Fibroblast of peridontal ligament (primary cell): ENCODE measurements around the gene RRP12.
A peak's percentile ranks its signal among the peaks of the same experiment; 100 is the strongest.
"Not testable (repeated sequence)": the region's sequence is repeated elsewhere in the genome, so short reads cannot be mapped to it uniquely, and the experiment has no call there.

Experiments used
- DNase-seq: peaks from one replicate; pipeline ENCODE4 v3.0.0-alpha.2; 2010; ENCODE audit errors: extremely low read depth

RRP12 gene

GRCh38 chr10:97365761-97366351, 35.3 kb downstream of the RRP12 start:
- DNase-seq = no peak

DNA sequence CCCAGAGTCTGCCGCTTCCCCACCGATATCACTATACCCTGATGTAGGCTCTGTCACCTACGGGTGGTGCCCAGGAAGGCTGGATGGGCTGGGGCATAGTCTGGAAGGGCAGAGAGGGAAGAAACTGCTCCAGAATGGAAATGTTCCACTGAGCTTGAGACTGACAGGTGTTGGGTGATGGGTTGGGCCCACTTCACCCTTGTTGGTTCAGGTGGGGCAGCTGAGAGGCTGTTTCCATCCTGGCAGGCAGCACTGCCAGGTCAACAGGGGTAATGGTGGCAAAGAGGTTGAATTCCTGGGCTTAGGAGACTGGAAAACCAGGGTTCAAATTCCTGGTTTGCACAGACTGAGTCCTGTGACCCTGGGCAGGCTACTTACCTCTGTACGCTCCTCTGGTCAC, 38.1 kb downstream of the RRP12 start:
- DNase-seq = no peak

GRCh38 chr10:97362310-97363033, 38.7 kb downstream of the RRP12 start:
- no peak for DNase-seq

DNA sequence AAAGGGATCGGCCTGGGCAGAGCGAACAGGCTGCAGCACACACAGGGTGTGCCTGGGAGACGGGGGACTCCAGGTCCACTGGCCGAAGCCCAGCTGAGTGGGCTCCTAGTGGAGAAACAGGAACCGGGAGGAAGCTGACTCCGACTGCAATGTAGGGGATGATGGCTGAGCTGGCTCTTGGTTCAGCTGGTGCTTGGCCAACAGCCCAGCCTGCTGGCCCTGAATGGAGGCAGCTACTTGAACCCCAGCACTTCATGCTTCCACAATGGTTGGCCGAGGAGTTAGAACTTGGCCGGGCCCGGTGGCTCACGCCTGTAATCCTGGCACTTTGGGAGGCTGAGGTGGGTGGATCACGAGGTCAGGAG, 39.6 kb downstream of the RRP12 start:
- no peak for DNase-seq

GRCh38 chr10:97360705-97361536, 40.2 kb downstream of the RRP12 start:
- DNase-seq = no peak

GRCh38 chr10:97358781-97359180, 42.4 kb downstream of the RRP12 start:
- DNase-seq = no peak

- no peak for DNase-seq
Observed at GRCh38 chr10:97358349-97358748, 42.8 kb downstream of the RRP12 start.

- no peak for DNase-seq
Observed at GRCh38 chr10:97356918-97357317, 44.2 kb downstream of the RRP12 start.

GRCh38 chr10:97356318-97356914, 44.7 kb downstream of the RRP12 start:
- peak; percentile 13 for DNase-seq

- peak; percentile 37 for DNase-seq
Observed at GRCh38 chr10:97355571-97355975, 45.6 kb downstream of the RRP12 start.

GRCh38 chr10:97353945-97354344, 47.2 kb downstream of the RRP12 start:
- DNase-seq = no peak

GRCh38 chr10:97349752-97350513, 51.2 kb downstream of the RRP12 start:
- DNase-seq = no peak

DNA sequence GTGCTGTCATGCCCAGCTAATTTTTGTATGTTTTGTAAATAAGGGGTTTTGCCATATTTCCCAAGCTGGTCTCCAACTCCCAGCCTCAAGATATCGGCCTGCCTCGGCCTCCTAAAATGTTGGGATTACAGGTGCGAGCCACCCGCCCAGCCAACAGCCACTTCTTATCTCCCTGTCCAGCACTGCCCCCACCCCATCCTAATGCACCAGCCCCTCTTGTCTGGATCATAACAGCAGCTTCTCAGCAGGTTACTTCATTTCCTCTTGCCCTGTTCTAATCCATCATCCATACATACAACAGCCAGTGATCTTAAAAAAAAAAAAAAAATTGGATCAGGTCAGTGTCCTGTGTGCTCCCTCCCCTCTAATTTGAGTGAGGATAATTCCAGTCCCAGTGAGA, 53.8 kb downstream of the RRP12 start:
- no peak for DNase-seq

GRCh38 chr10:97343664-97344063, 57.5 kb downstream of the RRP12 start:
- DNase-seq = not testable (repeated sequence)

GRCh38 chr10:97341416-97341815, 59.7 kb downstream of the RRP12 start:
- DNase-seq = no peak

DNA sequence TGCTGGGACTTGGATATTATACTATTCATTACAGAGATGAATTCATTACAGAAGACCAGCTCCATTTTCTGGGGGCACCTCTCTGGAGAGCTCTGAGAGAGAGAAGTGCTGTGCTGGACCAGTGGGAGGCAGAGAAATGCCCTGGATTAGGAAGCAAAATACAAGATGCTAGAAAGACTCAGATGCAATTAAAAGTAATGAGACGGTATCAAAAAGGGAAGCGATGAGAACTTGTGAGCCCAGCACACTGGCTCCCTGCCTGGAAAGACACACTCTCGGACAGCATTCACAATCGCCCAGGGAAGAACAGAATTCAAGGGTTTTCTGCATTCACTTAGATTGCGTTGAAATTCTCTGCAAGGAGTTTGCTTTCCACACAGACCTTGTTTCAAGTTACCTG, 63.1 kb downstream of the RRP12 start:
- no peak for DNase-seq

DNA sequence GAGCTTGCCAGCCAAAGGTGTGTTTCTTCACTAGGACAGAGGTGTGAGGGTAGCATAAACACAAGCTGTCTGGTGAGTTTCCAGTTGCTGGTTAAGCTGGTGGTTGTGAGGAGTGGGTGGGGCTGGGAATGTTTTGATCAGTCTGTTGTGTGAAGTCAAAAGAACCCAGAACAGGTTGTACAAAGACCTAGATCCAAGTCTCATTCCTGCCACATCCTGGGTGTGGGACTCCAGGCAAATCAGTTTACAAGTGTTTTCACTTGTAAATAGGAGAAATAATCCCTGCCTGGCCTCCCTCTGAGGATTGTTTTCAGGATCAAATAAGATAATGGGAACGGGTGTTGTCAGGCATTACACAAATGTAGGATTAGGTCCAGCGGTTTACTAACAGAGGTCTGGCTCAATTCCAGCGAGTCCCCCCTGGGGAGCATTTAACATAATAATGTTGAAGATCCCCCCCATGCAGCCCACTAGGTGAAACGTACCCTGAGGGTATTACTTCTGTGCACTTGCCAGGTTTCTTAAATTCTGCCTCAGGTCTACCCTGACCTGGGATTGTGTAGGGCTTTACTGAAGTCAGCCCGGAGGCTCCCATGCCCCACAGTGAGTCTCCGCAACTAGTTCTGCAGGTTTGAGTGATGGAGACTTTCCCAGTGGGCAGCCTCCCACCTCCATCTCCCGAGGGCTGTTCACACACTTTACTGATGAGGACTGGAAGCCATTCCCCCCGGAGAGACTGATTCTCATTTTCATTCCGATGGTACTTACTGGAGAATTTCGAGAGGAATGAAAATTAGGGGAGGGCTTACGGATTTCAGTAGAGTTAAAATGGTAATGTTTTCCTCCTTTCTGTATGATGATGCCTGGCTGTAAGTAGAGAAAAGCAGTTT, 64.0 kb downstream of the RRP12 start:
- DNase-seq = no peak

DNA sequence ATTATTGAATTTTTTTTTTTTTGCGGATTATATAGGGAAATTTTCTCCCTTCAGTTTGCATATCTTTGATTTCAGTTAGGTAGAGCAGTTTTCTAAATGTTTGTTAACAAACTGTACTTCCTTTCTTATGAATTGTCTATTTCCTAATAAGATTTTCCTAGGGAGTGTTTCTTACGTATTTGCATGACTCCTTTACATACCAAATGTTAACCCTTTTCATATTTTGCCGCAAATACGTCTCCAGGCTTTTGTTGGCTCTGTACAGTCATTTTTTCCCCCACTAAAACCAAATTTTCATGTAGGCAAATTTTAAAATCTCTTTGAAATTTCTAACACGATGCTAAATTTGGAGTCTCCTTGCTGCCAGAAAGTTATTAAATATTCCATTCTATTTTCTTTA, 64.7 kb downstream of the RRP12 start:
- DNase-seq = peak; percentile 11

DNA sequence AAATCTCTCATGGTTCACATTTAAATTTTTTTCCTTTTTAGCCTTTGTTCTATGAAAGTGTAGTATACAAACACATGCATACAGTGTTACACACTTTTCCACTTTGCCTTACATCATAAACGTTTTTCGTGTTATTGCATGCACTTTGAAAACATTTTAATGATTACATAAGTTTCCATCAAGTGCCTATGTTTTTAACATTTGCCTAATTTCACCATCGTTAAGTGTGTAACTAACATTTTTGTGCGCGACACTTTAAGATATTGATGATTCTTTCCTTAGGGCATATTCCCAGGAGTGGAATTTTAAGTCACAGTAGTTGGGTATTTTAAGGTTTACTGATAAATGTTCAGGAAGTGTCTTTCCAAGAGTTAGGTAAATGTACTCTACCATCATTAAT, 65.1 kb downstream of the RRP12 start:
- no peak for DNase-seq

DNA sequence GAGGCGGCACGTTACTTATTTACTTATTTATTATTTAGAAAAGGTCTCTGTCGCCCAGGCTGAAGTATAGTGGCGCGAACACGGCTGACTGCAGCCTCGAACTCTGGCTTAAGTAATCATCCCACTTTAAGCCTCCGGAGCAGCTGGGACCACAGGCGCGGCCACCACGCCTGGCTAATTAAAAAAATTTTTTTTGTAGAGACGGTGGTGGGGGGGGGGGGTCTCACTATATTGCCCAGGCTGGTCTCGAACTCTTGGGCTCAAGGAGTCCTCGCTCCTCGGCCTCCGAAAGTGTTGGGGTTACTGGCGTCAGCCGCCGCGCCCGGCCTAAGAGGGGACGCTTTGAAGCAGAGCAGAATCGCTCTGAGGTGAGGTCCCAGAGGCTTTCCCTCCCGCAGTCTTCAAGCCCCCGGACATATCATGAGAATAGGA, 65.9 kb downstream of the RRP12 start:
- no peak for DNase-seq
